Measurements from ENCODE around the gene HPGDS. TPM values are rescaled to one million over a fixed set of nuclear protein-coding genes. Genes with fewer than 3 reads are reported as not detected.
"Not testable (repeated sequence)": the region's sequence is repeated elsewhere in the genome, so short reads cannot be mapped to it uniquely, and the experiment has no call there.

Gene HPGDS
- total RNA-seq, 1 donor from 2014 or later: not detected

DNA sequence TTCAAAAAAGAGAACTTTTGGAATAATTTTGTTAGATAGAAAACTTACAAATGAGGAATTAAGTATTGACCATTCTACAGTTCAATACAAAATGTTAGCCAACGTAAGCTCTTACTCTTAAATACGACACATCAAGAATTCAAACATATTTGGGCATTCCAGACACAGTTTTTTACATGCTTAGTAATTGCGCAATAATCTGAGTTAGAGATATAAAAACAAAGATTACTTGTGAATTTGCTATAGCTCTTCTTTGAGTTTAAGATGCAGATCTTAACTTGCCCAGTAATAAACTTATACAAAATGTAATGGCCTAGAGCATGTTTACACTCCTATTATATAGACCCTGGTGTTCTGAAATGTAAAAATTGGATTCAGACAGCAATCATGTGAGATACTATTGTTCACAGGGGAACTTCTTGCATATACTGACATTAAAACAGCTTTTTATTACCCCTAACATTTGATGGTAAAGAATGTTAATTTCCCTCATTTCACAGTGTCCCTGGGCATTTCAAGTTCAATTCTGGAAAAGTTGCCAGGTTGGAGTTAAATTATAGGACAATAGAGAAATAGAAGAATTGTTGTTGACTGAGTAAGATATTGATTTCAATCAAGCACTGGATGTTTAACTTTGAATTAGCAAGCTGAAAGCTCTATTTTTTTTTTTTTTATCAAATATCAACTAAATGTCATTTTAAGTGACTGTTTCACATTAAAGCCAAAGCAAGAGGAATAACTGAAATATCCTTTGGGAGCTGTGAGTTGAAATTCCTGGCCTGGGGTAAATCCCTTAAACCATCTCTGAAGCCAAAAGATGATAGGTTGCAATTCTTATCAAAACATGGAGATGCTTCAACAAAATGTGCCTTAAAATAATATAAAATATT is 910 bp downstream of the HPGDS start:
- H3K4me1 ChIP-seq: no peaks in the 10 kb centered on the region
- no peaks in the 10 kb centered on the region for H3K36me3 ChIP-seq
- H3K4me3 ChIP-seq: no peak overlapping the region
- intact Hi-C loops (cut with DNase I): no loop called here
- H3K27ac ChIP-seq: no peak overlapping the region
- DNase-seq (ENCODE audit: low spot score in 2 of 2): no peak
- H3K27me3 ChIP-seq: no peaks in the 10 kb centered on the region
- no peaks in the 10 kb centered on the region for H3K9me3 ChIP-seq
- TF ChIP-seq, protein P1, sequence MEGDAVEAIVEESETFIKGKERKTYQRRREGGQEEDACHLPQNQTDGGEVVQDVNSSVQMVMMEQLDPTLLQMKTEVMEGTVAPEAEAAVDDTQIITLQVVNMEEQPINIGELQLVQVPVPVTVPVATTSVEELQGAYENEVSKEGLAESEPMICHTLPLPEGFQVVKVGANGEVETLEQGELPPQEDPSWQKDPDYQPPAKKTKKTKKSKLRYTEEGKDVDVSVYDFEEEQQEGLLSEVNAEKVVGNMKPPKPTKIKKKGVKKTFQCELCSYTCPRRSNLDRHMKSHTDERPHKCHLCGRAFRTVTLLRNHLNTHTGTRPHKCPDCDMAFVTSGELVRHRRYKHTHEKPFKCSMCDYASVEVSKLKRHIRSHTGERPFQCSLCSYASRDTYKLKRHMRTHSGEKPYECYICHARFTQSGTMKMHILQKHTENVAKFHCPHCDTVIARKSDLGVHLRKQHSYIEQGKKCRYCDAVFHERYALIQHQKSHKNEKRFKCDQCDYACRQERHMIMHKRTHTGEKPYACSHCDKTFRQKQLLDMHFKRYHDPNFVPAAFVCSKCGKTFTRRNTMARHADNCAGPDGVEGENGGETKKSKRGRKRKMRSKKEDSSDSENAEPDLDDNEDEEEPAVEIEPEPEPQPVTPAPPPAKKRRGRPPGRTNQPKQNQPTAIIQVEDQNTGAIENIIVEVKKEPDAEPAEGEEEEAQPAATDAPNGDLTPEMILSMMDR (IDR thresholded peaks at IDR 0.05): no peak

DNA sequence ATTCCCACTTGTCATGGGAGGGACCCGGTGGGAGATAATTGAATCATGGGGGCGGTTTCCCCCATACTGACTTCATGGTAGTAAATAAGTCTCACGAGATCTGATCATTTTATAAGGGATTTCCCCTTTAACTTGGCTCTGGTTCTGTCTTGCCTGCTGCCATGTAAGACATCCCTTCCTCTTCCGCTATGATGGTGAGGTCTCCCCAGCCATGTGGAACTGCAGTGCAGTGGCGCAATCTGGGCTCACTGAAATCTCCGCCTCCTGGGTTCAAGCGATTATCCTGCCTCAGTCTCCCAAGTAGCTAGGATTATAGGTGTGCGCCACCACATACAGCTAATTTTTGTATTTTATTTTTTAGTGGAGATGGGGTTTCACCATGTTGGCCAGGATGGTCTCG is 2.9 kb downstream of the HPGDS start:
- Histone ChIP-seq H3K27me3 (no peaks in the 10 kb centered on the region), H3K9me3 (no peaks in the 10 kb centered on the region), H3K27ac (no peak overlapping the region), H3K4me3 (no peak overlapping the region), H3K36me3 (no peaks in the 10 kb centered on the region), H3K4me1 (no peaks in the 10 kb centered on the region)
- DNase-seq (ENCODE audit: low spot score in 2 of 2): no peak
- TF ChIP-seq, protein P1 (IDR thresholded peaks at IDR 0.05): no peak
- intact Hi-C loops (cut with DNase I): no loop called here

DNA sequence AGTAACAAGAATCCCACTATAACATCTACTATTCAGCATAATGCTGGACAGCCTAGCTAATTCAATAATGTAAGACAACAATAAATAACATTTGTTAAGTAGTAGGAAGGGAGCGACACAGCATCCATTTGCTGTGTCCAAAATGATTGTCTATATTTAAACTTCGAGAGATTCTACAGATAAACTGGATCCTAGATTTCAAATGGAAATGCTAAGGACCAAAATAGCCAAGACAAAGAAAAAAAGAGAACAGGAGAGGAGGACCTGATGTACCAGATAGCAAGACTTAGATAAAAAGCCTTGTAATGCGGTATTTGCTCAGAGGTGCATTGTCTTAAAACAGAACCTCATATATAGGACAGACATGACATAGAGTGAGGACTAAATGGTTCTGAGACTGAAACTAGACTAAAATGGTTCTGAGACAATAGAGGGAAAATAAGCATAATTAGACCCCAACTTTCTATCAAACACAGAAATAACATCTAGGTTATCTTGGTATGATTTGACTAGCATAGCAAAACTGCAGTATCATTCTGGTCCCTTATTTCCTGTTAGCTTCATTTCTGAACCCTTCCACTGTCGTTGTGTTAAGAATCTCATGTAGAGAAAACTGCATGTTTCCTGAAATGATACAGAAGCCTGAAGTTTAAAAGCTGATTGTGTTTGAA is 3.8 kb downstream of the HPGDS start:
- H3K4me3 ChIP-seq: no peak overlapping the region
- DNase-seq (ENCODE audit: low spot score in 2 of 2): no peak
- intact Hi-C loops (cut with DNase I): no loop called here

DNA sequence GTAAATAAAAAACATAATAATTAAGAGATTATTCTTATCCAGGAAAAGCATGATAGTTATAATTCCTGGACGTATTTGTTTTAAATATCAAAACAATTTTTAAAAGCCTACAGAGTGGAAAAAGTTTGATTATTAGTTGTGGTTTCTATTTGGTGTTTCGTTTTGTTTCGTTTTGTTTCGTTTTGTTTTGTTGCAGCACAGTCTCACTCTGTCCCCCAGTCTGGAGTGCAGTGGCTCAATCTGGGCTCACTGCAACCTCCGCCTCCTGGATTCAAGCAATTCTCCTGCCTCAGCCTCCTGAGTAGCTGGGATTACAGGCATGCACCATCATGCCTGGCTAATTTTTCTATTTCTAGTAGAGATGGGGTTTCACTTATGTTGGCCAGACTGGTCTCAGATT is 5.8 kb downstream of the HPGDS start:
- H3K36me3 ChIP-seq; intact Hi-C loops (cut with DNase I); H3K27me3 ChIP-seq: not testable (repeated sequence)

More for the DNA sequence above, 3.8 kb downstream of the HPGDS start:
- Histone ChIP-seq H3K4me1 (no peaks in the 10 kb centered on the region), H3K36me3 (no peaks in the 10 kb centered on the region), H3K9me3 (no peaks in the 10 kb centered on the region), H3K27ac (no peak overlapping the region), H3K27me3 (no peaks in the 10 kb centered on the region)
- TF ChIP-seq, protein P1 (IDR thresholded peaks at IDR 0.05): no peak

DNA sequence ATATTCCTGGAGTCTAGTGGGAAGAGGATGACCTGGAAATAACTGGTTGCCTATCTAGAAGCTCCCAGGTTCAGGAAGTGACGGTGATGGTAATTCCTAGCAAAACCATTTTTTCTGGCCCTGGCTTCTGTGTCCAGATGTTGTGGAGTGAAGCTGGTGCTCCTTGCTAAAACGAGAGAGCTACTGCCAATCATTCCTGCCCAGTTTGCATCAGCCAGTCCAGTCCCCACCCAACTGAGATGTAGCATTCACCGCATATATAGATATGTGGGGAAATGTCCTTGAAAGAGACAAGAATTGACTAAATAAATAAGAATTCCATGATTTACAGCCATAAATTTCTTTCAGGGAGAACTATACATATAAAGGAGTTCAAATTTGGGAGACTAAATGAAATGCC is 6.3 kb downstream of the HPGDS start:
- no peaks in the 10 kb centered on the region for H3K27me3 ChIP-seq
- DNase-seq (ENCODE audit: low spot score in 2 of 2): no peak
- no peaks in the 10 kb centered on the region for H3K9me3 ChIP-seq
- no peaks in the 10 kb centered on the region for H3K4me1 ChIP-seq
- no peak overlapping the region for H3K4me3 ChIP-seq
- TF ChIP-seq, protein P1 (IDR thresholded peaks at IDR 0.05): no peak
- no peak overlapping the region for H3K27ac ChIP-seq
- no peaks in the 10 kb centered on the region for H3K36me3 ChIP-seq
- intact Hi-C loops (cut with DNase I): no loop called here

More for the DNA sequence above, 5.8 kb downstream of the HPGDS start:
- H3K4me3 ChIP-seq; H3K27ac ChIP-seq; H3K9me3 ChIP-seq; H3K4me1 ChIP-seq; DNase-seq (ENCODE audit: low spot score in 2 of 2): not testable (repeated sequence)

DNA sequence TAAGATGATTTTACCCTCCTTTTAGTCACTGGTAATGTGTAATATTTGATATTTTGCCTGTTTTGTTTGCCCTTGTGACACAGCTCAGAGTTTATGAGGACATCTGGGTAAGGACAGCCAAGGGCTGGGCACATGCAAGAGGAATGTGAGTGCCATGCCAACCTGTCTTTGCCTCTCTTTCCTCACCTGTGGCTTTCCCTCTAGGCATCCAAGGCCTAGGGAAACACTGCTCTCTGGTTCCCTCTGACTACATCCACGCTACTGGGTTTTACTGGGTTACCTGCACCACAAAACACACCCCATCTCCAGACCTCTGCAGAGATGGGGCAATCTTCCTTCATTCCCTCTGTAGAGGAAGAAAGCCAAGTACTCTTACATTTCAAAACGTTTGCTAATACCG is 7.7 kb downstream of the HPGDS start:
- Histone ChIP-seq H3K4me1 (no peaks in the 10 kb centered on the region), H3K27ac (no peak overlapping the region)

More for the DNA sequence above, 7.7 kb downstream of the HPGDS start:
- Histone ChIP-seq H3K4me3 (no peak overlapping the region), H3K36me3 (no peaks in the 10 kb centered on the region), H3K27me3 (no peaks in the 10 kb centered on the region), H3K9me3 (no peaks in the 10 kb centered on the region)
- intact Hi-C loops (cut with DNase I): no loop called here
- DNase-seq (ENCODE audit: low spot score in 2 of 2): no peak
- TF ChIP-seq, protein P1 (IDR thresholded peaks at IDR 0.05): no peak

All from ascending aorta (tissue), 2 donors.